C4-2B (cell line): ENCODE measurements around the gene RIMBP2.

Experiments used
- H3K27ac ChIP-seq: fragments of 450-650 bp; 2 replicates; pipeline ENCODE4 v1.5.1; 2017
- CTCF ChIP-seq: fragments of 450-650 bp; conservative IDR thresholded peaks from 2 replicates; pipeline ENCODE4 v1.5.1; 2017; ENCODE audit warnings: mild to moderate bottlenecking
- ZFX ChIP-seq: fragments of 450-650 bp; IDR thresholded peaks from 2 replicates; pipeline ENCODE4 v1.6.1; 2017

RIMBP2 gene

GRCh38 chr12:130608132-130608531, 108.0 kb downstream of the RIMBP2 start:
- no peak for TF ChIP-seq CTCF
- no peak for TF ChIP-seq ZFX
- no peak overlapping the region for H3K27ac ChIP-seq

- TF ChIP-seq ZFX: no peak
- TF ChIP-seq CTCF: no peak
- no peak overlapping the region for H3K27ac ChIP-seq
Measured at GRCh38 chr12:130606231-130606630, 109.9 kb downstream of the RIMBP2 start.

GRCh38 chr12:130603396-130603965, 112.6 kb downstream of the RIMBP2 start:
- H3K27ac ChIP-seq: no peak overlapping the region
- TF ChIP-seq CTCF (no peak), ZFX (no peak)

- TF ChIP-seq ZFX: no peak
- H3K27ac ChIP-seq: no peak overlapping the region
Measured at GRCh38 chr12:130602251-130602650, 113.8 kb downstream of the RIMBP2 start.

GRCh38 chr12:130601327-130601726, 114.8 kb downstream of the RIMBP2 start:
- TF ChIP-seq CTCF (no peak), ZFX (no peak)
- H3K27ac ChIP-seq: no peak overlapping the region

GRCh38 chr12:130596241-130596640, 119.9 kb downstream of the RIMBP2 start:
- no peak overlapping the region for H3K27ac ChIP-seq
- TF ChIP-seq ZFX (no peak), CTCF (no peak)

- no peak for TF ChIP-seq ZFX
- no peak for TF ChIP-seq CTCF
- no peak overlapping the region for H3K27ac ChIP-seq
Measured at GRCh38 chr12:130595566-130595965, 120.5 kb downstream of the RIMBP2 start.

GRCh38 chr12:130593056-130593455, 123.0 kb downstream of the RIMBP2 start:
- H3K27ac ChIP-seq: no peak overlapping the region
- no peak for TF ChIP-seq ZFX
- no peak for TF ChIP-seq CTCF
